HUES6 (cell line): ENCODE measurements around the gene FAM200C.

ENCODE experiments used
- H3K27ac ChIP-seq: 2 replicates; pipeline ENCODE4 v1.7.0; 2013; ENCODE audit warnings: low read depth, mild to moderate bottlenecking, low read length, inconsistent platforms
- H3K27me3 ChIP-seq: 2 replicates; pipeline ENCODE4 v1.6.1; 2013; ENCODE audit warnings: low read length; ENCODE audit not compliant: control insufficient read depth, insufficient read depth
- H3K36me3 ChIP-seq: 2 replicates; pipeline ENCODE4 v1.6.1; 2013; ENCODE audit warnings: low read length; ENCODE audit not compliant: control insufficient read depth, insufficient read depth
- H3K4me1 ChIP-seq: 2 replicates; pipeline ENCODE4 v1.6.1; 2013; ENCODE audit warnings: low read length; ENCODE audit not compliant: control insufficient read depth, insufficient read depth
- H3K4me3 ChIP-seq: 2 replicates; pipeline ENCODE4 v1.5.1; 2013; ENCODE audit warnings: low read depth, low read length
- H3K9ac ChIP-seq: one replicate; pipeline ENCODE4 v1.6.1; 2013; ENCODE audit warnings: mild to moderate bottlenecking, low read length
- H3K9me3 ChIP-seq: 2 replicates; pipeline ENCODE4 v1.6.1; 2013; ENCODE audit warnings: low read depth, low read length; ENCODE audit not compliant: control insufficient read depth, insufficient read depth

Gene FAM200C

DNA sequence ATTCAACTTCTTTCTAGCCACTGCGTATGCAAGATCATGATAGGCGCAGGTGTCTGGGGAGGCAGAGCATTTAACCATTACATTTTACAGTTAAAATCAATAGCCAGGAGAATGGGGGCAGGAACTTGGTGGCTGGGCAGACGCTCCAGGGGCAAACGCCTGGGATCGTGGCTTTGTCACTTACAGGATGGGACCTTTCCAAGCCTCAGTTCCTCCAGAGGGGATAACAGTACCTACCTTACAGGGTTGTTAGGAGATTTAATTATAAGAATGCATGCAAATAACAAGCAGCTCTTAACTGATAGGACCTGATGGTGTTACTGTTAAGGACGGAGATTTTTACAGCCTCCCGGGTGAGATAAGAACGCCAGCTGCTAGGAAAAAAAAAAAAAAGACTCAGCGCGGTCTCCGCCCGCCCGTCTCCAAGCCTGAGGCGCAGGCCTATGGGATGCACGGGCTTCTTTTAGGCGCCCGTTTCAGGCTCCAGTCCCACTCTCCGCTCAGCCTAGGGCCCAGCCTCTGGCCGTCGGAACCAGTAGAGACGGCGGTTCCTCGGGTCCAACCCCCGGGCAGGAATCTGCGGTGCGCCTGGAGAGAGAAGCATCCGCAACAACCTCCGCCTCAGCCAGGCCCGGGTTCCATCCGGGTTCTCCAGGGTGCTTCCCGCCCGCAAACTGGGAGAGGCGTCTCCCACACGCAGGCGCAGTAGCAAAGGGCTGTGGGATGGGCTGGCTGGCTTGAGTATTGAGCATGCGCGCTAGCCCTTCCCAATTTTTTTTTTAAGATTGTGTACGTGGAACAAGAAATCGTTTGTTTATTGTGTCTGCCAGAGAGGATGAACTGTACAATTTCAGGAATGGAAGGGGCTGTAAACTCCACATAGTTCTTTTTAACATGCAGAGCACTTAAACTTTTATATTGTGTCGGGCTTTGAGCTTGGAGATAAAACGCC, at the start of gene FAM200C:
Gene FAM200C (minus strand): TSS at position 653 of the 952 bp plus-strand sequence. CDS start 4,564 bp downstream, outside the sequence.
- no peaks in the 10 kb centered on the region for H3K9me3 ChIP-seq
- peak within 1 kb of the TSS; percentile 96 for H3K9ac ChIP-seq
- H3K4me3 ChIP-seq, result peak within 1 kb of the TSS; percentile 80
- H3K4me1 ChIP-seq, result peaks cover 5% of the 10 kb centered on the region
- H3K27ac ChIP-seq, result peak within 1 kb of the TSS; percentile 96
- no peaks in the 10 kb centered on the region for H3K27me3 ChIP-seq
- peaks cover 30% of the 10 kb centered on the region for H3K36me3 ChIP-seq

DNA sequence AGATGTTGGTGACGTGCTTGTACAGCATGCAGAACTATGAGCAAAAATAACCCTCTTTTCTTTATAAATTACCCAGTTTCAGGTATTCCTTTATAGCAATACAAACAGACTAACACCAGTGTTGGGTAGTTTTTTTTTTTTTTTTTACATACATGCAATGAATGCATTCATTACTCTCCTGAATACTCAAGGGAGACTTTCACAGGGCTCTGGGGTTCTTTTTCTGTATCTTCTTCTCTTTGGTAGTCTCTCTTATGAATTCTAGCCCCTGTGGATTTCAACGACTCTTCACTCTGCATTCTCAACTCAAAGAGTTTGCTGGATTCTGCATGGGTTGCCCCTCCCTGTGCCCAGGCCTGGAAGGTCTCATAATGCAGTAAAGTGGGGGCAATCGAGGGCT, 49.6 kb upstream of the FAM200C start:
- H3K27me3 ChIP-seq, result no peaks in the 10 kb centered on the region

DNA sequence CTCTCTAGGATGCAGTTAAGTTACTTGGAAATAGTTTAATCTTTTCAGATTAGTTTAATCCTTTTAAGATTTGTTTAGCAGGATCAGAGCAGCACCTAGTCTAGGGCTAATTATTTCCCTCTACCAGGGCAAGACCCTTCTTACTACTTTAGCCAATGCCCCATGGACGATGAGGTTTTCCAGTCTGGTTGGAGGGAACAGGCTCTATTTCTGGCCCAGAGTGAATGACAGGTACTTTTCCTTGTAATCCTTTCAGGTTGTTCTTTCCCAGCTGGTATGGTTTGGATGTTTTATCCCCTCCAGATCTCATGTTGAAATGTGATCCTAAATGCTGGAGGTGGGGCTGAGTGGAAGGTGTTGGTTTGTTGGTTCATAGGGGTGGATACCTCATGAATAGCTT, 49.0 kb upstream of the FAM200C start:
- H3K9ac ChIP-seq, result no peak overlapping the region

More for the DNA sequence above, 49.6 kb upstream of the FAM200C start:
- no peaks in the 10 kb centered on the region for H3K9me3 ChIP-seq
- no peak overlapping the region for H3K27ac ChIP-seq
- no peaks in the 10 kb centered on the region for H3K36me3 ChIP-seq
- H3K9ac ChIP-seq, result no peak overlapping the region
- no peak overlapping the region for H3K4me3 ChIP-seq
- no peaks in the 10 kb centered on the region for H3K4me1 ChIP-seq

DNA sequence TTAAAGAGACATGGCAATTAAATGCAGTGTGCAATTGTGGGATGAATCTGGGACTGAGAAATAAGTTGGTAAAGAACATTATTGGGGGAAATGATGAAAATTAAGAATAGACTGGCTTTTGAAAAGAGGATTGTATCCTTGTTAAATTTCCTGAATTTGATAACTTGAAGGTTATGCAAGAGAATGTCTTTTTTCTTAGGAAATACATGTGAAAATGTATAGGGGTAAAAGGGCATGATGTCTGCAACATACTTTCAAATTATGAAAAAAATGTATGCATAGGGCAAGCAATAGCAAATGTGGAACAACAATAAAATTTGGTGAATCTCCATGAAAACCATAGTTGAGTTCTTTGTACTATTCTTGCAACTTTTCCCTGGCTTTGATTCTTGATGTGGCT, 45.9 kb upstream of the FAM200C start:
- Histone ChIP-seq H3K27ac (no peak overlapping the region), H3K4me3 (no peak overlapping the region), H3K27me3 (no peaks in the 10 kb centered on the region)

More for the DNA sequence above, 49.0 kb upstream of the FAM200C start:
- H3K9me3 ChIP-seq, result no peaks in the 10 kb centered on the region
- H3K4me1 ChIP-seq, result no peaks in the 10 kb centered on the region
- no peaks in the 10 kb centered on the region for H3K36me3 ChIP-seq
- H3K4me3 ChIP-seq, result no peak overlapping the region
- H3K27ac ChIP-seq, result no peak overlapping the region
- no peaks in the 10 kb centered on the region for H3K27me3 ChIP-seq

DNA sequence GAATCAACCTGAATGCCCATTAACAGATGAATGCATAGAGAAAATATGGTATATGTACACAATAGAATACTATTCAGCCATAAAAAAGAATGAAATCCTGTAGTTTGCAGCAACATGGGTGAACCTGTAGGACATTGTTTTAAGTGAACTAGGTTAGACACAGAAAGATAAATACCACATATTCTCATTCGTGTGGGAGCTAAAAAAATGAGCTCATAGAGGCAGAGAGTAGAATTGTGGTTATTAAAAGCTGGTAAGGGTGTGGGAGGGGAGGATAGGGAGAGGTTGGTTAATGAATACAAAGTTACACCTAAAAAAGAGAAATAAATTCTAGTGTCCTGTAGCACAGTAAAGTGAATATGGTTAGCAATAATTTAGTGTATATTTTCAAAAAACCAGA, 45.3 kb upstream of the FAM200C start:
- Histone ChIP-seq H3K4me1 (peaks cover 8% of the 10 kb centered on the region; the same call in 1 of the 2 replicates), H3K27me3 (no peaks in the 10 kb centered on the region), H3K36me3 (no peaks in the 10 kb centered on the region), H3K4me3 (no peak overlapping the region), H3K9ac (no peak overlapping the region), H3K9me3 (no peaks in the 10 kb centered on the region), H3K27ac (no peak overlapping the region)

More for the DNA sequence above, 45.9 kb upstream of the FAM200C start:
- Histone ChIP-seq H3K9ac (no peak overlapping the region), H3K9me3 (no peaks in the 10 kb centered on the region), H3K36me3 (no peaks in the 10 kb centered on the region), H3K4me1 (peaks cover 8% of the 10 kb centered on the region; the same call in 1 of the 2 replicates)

DNA sequence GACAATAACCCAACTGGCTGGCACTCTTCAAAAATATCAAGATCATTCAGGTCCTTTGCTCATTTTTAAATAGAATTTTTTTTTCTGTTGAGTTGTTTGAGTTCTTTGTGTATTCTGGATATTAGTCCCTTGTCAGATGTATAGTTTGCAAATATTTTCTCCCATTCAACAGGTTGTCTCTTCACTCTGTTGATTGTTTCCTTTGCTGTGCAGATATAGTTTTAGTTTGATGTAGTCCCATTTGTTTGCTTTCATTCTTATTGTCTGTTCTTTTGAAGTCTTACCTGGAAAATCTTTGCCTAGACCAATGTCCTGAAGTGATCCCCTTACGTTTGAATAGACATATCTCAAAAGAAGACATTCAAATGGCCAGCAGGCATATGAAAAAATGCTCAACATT, 44.6 kb upstream of the FAM200C start:
- Histone ChIP-seq H3K9ac (no peak overlapping the region), H3K4me3 (no peak overlapping the region), H3K4me1 (peaks cover 8% of the 10 kb centered on the region), H3K27ac (no peak overlapping the region), H3K9me3 (no peaks in the 10 kb centered on the region), H3K36me3 (no peaks in the 10 kb centered on the region), H3K27me3 (no peaks in the 10 kb centered on the region)

DNA sequence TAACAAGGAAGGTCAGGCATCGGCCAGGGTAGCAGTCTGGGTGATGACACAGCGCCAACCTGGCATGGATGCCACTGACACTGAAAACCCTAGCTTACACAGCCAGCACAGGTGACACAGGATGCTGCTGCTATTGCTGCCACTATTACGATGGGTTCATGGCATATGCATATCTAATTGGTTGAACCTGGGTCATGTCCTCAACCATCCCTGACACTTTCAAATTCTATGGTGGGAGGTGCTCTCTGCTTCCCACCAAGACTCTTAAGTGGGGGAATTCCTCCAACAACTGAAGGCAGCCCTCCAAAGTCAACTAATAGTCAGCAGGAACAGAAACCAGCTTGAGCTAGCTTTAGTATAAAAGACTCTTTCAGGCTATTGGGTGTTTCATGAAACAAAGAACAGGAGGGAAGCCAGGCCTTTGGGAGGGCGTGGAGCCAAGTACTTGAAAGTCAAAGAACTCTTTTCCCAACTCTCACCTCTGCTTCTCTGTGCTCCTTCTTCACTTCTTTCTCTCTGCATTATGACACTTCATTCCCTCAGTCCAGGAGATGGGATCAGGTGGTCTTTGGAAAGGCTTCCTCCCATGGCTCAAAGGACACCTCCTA, 43.1 kb upstream of the FAM200C start:
- Histone ChIP-seq H3K9me3 (no peaks in the 10 kb centered on the region), H3K4me1 (peaks cover 13% of the 10 kb centered on the region), H3K9ac (no peak overlapping the region), H3K27ac (no peak overlapping the region), H3K36me3 (no peaks in the 10 kb centered on the region), H3K27me3 (no peaks in the 10 kb centered on the region), H3K4me3 (no peak overlapping the region)

DNA sequence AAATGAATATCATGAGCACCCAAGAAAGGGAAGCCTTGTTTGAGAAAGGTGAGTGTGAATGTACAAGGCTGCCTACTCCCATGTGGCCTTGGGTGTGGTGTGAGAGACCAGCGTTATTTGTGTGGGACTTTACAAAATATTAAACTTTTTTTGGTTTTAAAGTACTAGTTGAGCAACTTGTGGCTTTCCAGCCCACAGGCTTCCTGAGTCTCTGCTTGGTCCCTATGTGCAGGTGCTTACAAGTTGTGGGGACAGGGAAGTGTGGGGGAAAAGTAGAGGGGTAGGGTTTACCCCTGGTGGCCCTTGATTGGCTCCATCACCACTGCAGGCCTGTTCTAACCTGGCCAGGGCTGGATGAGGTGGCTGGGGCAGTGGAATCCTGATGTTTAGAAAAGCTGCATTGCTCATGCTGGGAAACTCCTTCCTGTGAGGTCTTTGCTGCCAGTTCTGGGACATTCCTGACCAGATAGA, 41.5 kb upstream of the FAM200C start:
- no peaks in the 10 kb centered on the region for H3K36me3 ChIP-seq
- no peak overlapping the region for H3K4me3 ChIP-seq
- no peak overlapping the region for H3K27ac ChIP-seq
- H3K4me1 ChIP-seq, result peaks cover 13% of the 10 kb centered on the region
- no peaks in the 10 kb centered on the region for H3K9me3 ChIP-seq
- no peak overlapping the region for H3K9ac ChIP-seq
- H3K27me3 ChIP-seq, result no peaks in the 10 kb centered on the region

DNA sequence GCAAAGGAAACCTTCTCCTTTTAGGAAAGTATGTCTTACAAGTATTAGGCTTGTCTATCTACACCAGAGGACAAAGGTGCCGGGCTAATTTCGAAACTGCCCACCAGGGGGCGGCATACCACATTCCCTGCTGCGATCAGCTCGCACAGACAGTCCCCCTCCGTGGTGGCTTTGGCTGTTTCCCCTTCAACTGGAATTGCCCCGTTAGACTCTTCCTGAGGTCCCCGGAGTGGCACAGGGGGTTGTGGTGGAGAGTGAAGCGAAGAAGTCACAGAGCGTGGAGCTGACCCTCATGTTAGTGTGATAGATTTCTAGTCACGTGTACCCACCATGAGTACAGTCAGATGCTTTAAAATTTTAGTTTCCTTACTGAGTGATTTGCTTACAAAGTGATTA, 39.3 kb upstream of the FAM200C start:
- H3K9ac ChIP-seq, result no peak overlapping the region
- no peaks in the 10 kb centered on the region for H3K9me3 ChIP-seq
- H3K36me3 ChIP-seq, result no peaks in the 10 kb centered on the region
- peaks cover 14% of the 10 kb centered on the region for H3K4me1 ChIP-seq
- H3K27me3 ChIP-seq, result no peaks in the 10 kb centered on the region
- no peak overlapping the region for H3K27ac ChIP-seq
- H3K4me3 ChIP-seq, result peak overlapping the region; percentile 54

DNA sequence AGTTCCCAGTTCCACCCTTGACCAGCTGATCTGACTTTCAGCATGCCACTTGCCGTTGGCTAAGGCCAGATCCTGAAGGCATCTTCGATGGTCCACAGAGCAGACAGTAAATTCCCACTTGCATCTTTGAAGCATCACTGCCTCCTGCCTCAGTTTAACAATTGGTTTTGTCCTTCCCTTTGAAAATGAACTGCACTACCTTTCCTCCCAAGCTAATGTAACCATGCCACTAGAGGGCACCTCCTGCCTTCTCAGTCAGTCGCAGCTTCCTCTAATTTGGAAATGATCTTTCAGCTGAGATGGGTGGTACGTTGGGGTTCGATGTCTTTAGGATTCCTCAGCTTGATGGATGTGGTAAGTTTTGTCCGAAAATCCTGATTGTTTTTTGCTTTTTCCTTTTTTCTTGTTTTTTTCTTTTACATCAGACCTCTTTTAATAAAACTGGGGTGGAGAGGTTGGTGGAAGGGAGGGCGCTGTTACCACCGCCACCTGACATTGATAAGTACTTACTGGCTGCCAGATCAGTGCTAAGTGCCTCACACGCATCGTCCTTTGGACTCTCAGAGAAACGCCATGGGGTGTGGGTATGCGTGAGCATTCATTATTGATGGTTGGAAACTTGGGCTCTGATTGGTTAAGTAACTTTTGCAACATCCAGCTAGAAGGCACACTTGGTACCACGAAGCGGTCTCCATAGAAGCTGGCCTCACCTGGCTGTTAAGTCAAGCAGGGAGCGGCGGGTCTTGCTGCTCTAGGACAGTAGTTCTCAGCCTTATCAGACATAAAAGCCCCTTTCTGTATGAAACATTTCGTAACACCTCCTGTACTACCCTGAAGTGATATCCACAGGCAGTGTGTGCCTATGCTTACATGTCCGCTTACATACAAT, 38.7 kb upstream of the FAM200C start:
- Histone ChIP-seq H3K9me3 (no peaks in the 10 kb centered on the region), H3K36me3 (no peaks in the 10 kb centered on the region), H3K4me1 (peaks cover 19% of the 10 kb centered on the region), H3K27ac (no peak overlapping the region), H3K27me3 (no peaks in the 10 kb centered on the region), H3K4me3 (peak overlapping the region; percentile 54), H3K9ac (no peak overlapping the region)
